Measurements from ENCODE around the gene TYK2. TPM values are rescaled to one million over a fixed set of nuclear protein-coding genes. Genes with fewer than 3 reads are reported as not detected.

Gene TYK2
- total and polyA plus RNA-seq, 2 of the 13 experiments (the other 11 are each of a cell fraction or from before 2014, with no cell fraction given): 38.8 to 60.1 TPM

GRCh38 chr19:10315335-10316214 lies 64.8 kb downstream of the TYK2 start, which contains the start of gene FDX2 (continued):
- TF ChIP-seq ARID5B (CRISPR knock-in tag; IDR thresholded peaks at IDR 0.05) (peak; percentile 47; the same call in 1 of the 2 replicates), ISL2 (CRISPR knock-in tag; IDR thresholded peaks at IDR 0.05) (no peak; the same call in 1 of the 2 replicates), NFYC (CRISPR knock-in tag; IDR thresholded peaks at IDR 0.05) (no peak), MNT (IDR thresholded peaks at IDR 0.05) (peak; percentile 56), ZFP91 (CRISPR knock-in tag; IDR thresholded peaks at IDR 0.05; ENCODE audit: borderline replicate concordance) (peak; percentile 66), NR2F6 (IDR thresholded peaks at IDR 0.05) (no peak), NR2F6 (CRISPR knock-in tag; IDR thresholded peaks at IDR 0.05) (peak; percentile 37; the same call in 1 of the 2 replicates), ATF5 (CRISPR knock-in tag; IDR thresholded peaks at IDR 0.05; ENCODE audit: low read depth) (no peak), SP2 (CRISPR knock-in tag; IDR thresholded peaks at IDR 0.05) (0 out of 2 replicates have a peak, but pooled peaks have one; percentile 17), JARID2 (CRISPR knock-in tag; IDR thresholded peaks at IDR 0.05; ENCODE audit: insufficient replicate concordance) (peak; percentile 65), ZNF792 (CRISPR knock-in tag; IDR thresholded peaks at IDR 0.05) (0 out of 2 replicates have a peak, but pooled peaks have one; percentile 26), MLLT10 (CRISPR knock-in tag; IDR thresholded peaks at IDR 0.05) (no peak), ZNF138 (CRISPR knock-in tag; IDR thresholded peaks at IDR 0.05; ENCODE audit: low read depth) (0 out of 2 replicates have a peak, but pooled peaks have one; percentile 21), TEAD3 (CRISPR knock-in tag; optimal IDR thresholded peaks at IDR 0.05; ENCODE audit: borderline replicate concordance) (peak; percentile 9), ETV5 (CRISPR knock-in tag; IDR thresholded peaks at IDR 0.05; ENCODE audit: borderline replicate concordance) (peak; percentile 56; the same call in 1 of the 2 replicates), SP4 (CRISPR knock-in tag; IDR thresholded peaks at IDR 0.05) (peak; percentile 35; the same call in 1 of the 2 replicates), NR0B2 (CRISPR knock-in tag; IDR thresholded peaks at IDR 0.05) (peak; percentile 93; the same call in 1 of the 2 replicates), ZNF3 (CRISPR knock-in tag; IDR thresholded peaks at IDR 0.05) (no peak), POGZ (CRISPR knock-in tag; IDR thresholded peaks at IDR 0.05) (no peak), ATF1 (CRISPR knock-in tag; IDR thresholded peaks at IDR 0.05) (no peak), ETV6 (CRISPR knock-in tag; conservative IDR thresholded peaks at IDR 0.05) (0 out of 2 replicates have a peak, but pooled peaks have one; percentile 22), ZNF101 (CRISPR knock-in tag; IDR thresholded peaks at IDR 0.05; ENCODE audit: borderline replicate concordance, low read depth) (no peak)
